Measurements from ENCODE around the gene KCNQ1. TPM values are rescaled to one million over a fixed set of nuclear protein-coding genes. Genes with fewer than 3 reads are reported as not detected.
A peak's percentile ranks its signal among the peaks of the same experiment; 100 is the strongest.

Gene KCNQ1
- total and polyA plus RNA-seq, 12 donors = 11.0 to 447 (median 320) TPM

DNA sequence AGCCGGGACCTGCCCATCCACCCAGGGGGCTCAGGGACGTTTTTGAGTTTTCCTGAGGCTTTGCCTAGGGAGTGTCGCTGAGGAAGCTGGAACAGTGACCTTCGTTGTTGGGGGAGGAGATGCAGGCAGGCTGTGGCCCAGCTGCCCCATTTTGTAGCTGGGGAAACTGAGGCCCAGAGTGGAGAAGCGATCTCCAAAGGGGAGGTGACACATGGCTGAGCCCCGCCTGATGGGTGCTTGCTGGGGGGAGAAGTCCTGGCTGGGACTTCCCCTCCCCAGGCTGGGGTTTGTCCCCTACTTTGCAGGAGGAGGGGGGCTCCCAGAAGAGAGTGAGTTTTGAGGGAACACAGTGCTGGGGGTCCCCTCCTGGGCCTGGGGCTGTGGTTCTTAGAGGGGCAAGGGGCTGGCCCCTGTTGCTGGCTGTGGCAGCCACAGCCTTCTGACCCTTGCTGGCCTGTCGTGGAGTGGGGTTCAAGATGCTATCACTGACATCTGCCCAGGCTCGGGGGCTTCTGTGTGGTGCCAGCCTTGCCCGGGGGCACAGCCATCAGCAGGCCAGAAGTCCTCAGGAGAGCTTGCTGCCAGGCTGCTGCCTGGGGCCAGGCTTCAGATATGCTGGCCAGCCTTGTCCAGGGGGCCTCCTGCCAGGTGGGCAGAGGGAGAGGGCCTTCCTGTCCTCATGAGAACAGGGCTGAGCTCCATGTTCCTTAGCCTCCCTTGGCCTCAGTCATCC is 21.4 kb downstream of the KCNQ1 start:
- no peaks in the 10 kb centered on the region for H3K9me3 ChIP-seq (replicated peaks in 1 of 3)
- intact Hi-C loops (cut with DNase I) = no loop called here
- 59 to 66% (median 63%) methylated on average over 8 to 9 of the region's 9 CpGs for WGBS, 4 donors
- H3K4me3 ChIP-seq = no peak overlapping the region
- TF ChIP-seq, protein P1, sequence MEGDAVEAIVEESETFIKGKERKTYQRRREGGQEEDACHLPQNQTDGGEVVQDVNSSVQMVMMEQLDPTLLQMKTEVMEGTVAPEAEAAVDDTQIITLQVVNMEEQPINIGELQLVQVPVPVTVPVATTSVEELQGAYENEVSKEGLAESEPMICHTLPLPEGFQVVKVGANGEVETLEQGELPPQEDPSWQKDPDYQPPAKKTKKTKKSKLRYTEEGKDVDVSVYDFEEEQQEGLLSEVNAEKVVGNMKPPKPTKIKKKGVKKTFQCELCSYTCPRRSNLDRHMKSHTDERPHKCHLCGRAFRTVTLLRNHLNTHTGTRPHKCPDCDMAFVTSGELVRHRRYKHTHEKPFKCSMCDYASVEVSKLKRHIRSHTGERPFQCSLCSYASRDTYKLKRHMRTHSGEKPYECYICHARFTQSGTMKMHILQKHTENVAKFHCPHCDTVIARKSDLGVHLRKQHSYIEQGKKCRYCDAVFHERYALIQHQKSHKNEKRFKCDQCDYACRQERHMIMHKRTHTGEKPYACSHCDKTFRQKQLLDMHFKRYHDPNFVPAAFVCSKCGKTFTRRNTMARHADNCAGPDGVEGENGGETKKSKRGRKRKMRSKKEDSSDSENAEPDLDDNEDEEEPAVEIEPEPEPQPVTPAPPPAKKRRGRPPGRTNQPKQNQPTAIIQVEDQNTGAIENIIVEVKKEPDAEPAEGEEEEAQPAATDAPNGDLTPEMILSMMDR (IDR thresholded peaks at IDR 0.05) = no peak
- TF ChIP-seq POLR2A (IDR thresholded peaks at IDR 0.05) = no peak
- H3K36me3 ChIP-seq (replicated peaks in 1 of 2) = no peaks in the 10 kb centered on the region
- DNase-seq = peak in 4 of 7 donors; percentile 13 to 43 (median 22)
- H3K27me3 ChIP-seq = no peaks in the 10 kb centered on the region
- peaks cover 50 to 55% of the 10 kb centered on the region in 2 donors for H3K4me1 ChIP-seq (replicated peaks in 1 of 2)
- peak overlapping the region; percentile 57 to 99 (median 90) for H3K27ac ChIP-seq

DNA sequence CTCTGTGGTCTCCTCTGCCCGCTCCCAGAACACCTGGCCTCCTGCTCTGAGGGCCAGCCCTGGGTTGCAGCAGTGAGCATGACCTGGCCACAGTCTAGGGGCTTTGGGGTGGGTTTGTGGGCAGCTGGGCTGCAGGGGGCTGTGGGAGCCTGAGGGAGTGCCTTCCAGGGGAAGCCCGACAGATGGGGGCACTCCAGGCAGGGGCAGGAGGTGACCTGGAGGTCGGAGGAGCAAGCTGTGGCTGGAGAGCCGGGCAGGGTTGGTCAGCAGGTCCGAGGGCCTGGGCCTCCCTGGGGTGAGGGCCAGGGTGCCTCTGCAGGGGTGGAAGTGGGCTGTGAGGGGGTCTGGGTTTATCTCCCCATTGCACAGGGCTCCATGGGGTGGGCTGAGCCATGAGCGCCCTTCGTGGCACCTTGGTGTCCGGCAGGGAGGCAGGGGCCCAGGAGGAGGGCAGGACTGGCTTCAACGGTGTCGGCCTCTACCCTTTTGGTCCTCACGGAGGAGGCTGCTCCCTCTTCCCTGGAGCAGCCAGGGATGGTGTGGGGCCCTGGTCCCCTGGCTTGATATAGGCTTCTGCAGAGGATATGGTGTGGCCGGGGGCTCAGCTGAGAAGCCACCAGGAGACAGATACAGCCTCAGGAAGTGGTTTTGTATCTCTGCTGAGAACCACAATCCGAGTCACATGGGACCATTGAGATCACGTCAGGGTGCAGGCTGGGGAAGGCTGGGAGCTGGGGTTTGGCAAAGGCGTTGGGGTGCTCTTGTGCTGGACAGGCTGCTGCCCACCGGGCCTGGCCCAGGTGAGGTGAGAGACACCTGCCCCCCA is 22.3 kb downstream of the KCNQ1 start:
- no peak overlapping the region for H3K4me3 ChIP-seq
- H3K27ac ChIP-seq = peak overlapping the region; percentile 13 to 99 (median 90)
- H3K4me1 ChIP-seq (replicated peaks in 1 of 2) = peaks cover 47 to 52% of the 10 kb centered on the region in 2 donors
- H3K36me3 ChIP-seq (replicated peaks in 1 of 2) = no peaks in the 10 kb centered on the region
- intact Hi-C loops (cut with DNase I) = no loop called here
- no peaks in the 10 kb centered on the region for H3K9me3 ChIP-seq (replicated peaks in 1 of 3)
- DNase-seq = peak in 6 of 7 donors; percentile 9 to 50 (median 18)
- no peaks in the 10 kb centered on the region for H3K27me3 ChIP-seq
- 65 to 75% (median 73%) methylated on average over 4 to 16 of the region's 16 CpGs for WGBS, 4 donors
- TF ChIP-seq, protein P1 (IDR thresholded peaks at IDR 0.05) = no peak
- no peak for TF ChIP-seq POLR2A (IDR thresholded peaks at IDR 0.05)

DNA sequence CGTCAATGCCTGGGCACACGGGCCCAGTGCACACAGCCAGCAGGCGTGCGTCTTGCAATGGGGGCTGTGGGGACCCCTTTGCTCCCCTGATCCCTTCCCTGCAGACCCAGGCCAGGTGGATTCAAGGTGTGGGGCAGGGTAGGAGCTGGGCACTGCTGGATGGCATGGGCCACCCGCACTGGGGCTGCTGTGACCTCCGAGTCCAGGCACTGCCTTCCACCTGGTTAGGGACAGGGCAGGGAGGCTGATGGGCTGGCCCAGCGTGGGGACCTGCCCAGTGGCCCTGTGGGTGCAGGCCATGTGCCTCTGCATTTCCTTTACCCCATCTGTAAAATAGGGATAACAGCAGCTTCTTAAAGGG is 22.9 kb downstream of the KCNQ1 start:
- no peak for TF ChIP-seq POLR2A (IDR thresholded peaks at IDR 0.05)
- TF ChIP-seq, protein P1 (IDR thresholded peaks at IDR 0.05) = no peak
- Histone ChIP-seq H3K27me3 (no peaks in the 10 kb centered on the region), H3K27ac (peak overlapping the region in 3 of 5 donors; percentile 83 to 99 (median 92)), H3K36me3 (replicated peaks in 1 of 2) (no peaks in the 10 kb centered on the region), H3K4me3 (no peak overlapping the region), H3K9me3 (replicated peaks in 1 of 3) (no peaks in the 10 kb centered on the region), H3K4me1 (replicated peaks in 1 of 2) (peaks cover 41 to 57% of the 10 kb centered on the region in 2 donors)
- DNase-seq = peak in 4 of 7 donors; percentile 13 to 48 (median 17)
- WGBS, 4 donors = 84 to 100% (median 91%) methylated on average over 1 to 7 of the region's 7 CpGs
- intact Hi-C loops (cut with DNase I) = no loop called here

Measured in adrenal gland (tissue), 12 donors.